Thymus (tissue), 11 donors: ENCODE measurements around the gene SAV1. TPM values are rescaled to one million over a fixed set of nuclear protein-coding genes. Genes with fewer than 3 reads are reported as not detected.
"Not testable (repeated sequence)": the region's sequence is repeated elsewhere in the genome, so short reads cannot be mapped to it uniquely, and the experiment has no call there.

Source experiments
- DNase-seq, 9 donors: peaks; one replicate each; pipeline ENCODE4 v3.0.0-alpha.2; 2013; ENCODE audit warnings: low spot score in 9 of 9, low read depth in 6 of 9, missing footprints in 1 of 9
- H3K27ac ChIP-seq, 2 donors: one replicate each; pipeline ENCODE4 v1.5.1; 2013; ENCODE audit warnings: control low read depth in 1 of 2, low read depth in 1 of 2, low read length in 1 of 2, mild to moderate bottlenecking in 1 of 2, moderate library complexity in 1 of 2
- H3K27me3 ChIP-seq, 2 donors: one replicate each; pipeline ENCODE4 v1.5.1; 2013; ENCODE audit warnings: low read length in 1 of 2; ENCODE audit not compliant: control insufficient read depth in 2 of 2, insufficient read depth in 1 of 2
- H3K36me3 ChIP-seq, 2 donors: one replicate each; pipeline ENCODE4 v1.5.1; 2013; ENCODE audit warnings: low read length in 1 of 2, mild to moderate bottlenecking in 1 of 2, moderate library complexity in 1 of 2; ENCODE audit not compliant: control insufficient read depth in 2 of 2, insufficient read depth in 2 of 2
- H3K4me1 ChIP-seq, 2 donors: one replicate each; pipeline ENCODE4 v1.5.1; 2013; ENCODE audit warnings: low read length in 2 of 2; ENCODE audit not compliant: control insufficient read depth in 2 of 2, insufficient read depth in 2 of 2
- H3K4me3 ChIP-seq, 2 donors: one replicate each; pipeline ENCODE4 v1.5.1; 2013; ENCODE audit warnings: low read length in 2 of 2, control low read depth in 1 of 2, mild to moderate bottlenecking in 1 of 2
- H3K9me3 ChIP-seq, 2 donors: one replicate each; pipeline ENCODE4 v1.5.1; 2013; ENCODE audit warnings: low read length in 1 of 2, mild to moderate bottlenecking in 1 of 2; ENCODE audit not compliant: control insufficient read depth in 2 of 2, insufficient read depth in 1 of 2
- WGBS: extraction: QIAGEN DNeasy Blood & Tissue Kit; methylation state at CpG from one replicate; pipeline ENCODE4 v1.1.7; 2013; 5-methylcytosine and 5-hydroxymethylcytosine counted together
- polyA plus RNA-seq: library from polyadenylated mRNA; stranded (reverse); fragments of 200-250 nt; gene quantifications from one replicate; pipeline ENCODE4 v1.2.3, GENCODE V29; 2013
- total RNA-seq: library from RNA; stranded (reverse); fragments of 120-200 nt; gene quantifications from one replicate; pipeline ENCODE4 v1.2.4, GENCODE V29; 2013
- donor health status: healthy.

Gene SAV1
- total and polyA plus RNA-seq, 2 donors: 7.4 to 25.9 TPM

GRCh38 chr14:50668826-50669143 lies 679 bp upstream of the SAV1 start:
- DNase-seq: no peak
- H3K4me1 ChIP-seq: peaks cover 0 to 11% of the 10 kb centered on the region in 2 donors
- 31% methylated on average over 6 of the region's 6 CpGs for WGBS

GRCh38 chr14:50667684-50667995 lies 466 bp downstream of the SAV1 start:
- Histone ChIP-seq H3K27ac (peak overlapping the region; percentile 71 to 86), H3K27me3 (peaks cover 0 to 15% of the 10 kb centered on the region in 2 donors), H3K4me3 (peak overlapping the region; percentile 62 to 84), H3K4me1 (peaks cover 0 to 11% of the 10 kb centered on the region in 2 donors), H3K9me3 (no peaks in the 10 kb centered on the region), H3K36me3 (no peaks in the 10 kb centered on the region)
- WGBS: under 1% methylated on average over 25 of the region's 25 CpGs
- peak in 5 of 9 donors; percentile 22 to 49 (median 25) for DNase-seq

More at GRCh38 chr14:50668826-50669143, 679 bp upstream of the SAV1 start:
- Histone ChIP-seq H3K36me3 (no peaks in the 10 kb centered on the region), H3K9me3 (no peaks in the 10 kb centered on the region), H3K27ac (no peak overlapping the region), H3K4me3 (peak overlapping the region; percentile 62 to 84), H3K27me3 (peaks cover 0 to 15% of the 10 kb centered on the region in 2 donors)

- Histone ChIP-seq H3K27me3 (peaks cover 0 to 15% of the 10 kb centered on the region in 2 donors), H3K27ac (peak overlapping the region; percentile 71 to 86), H3K9me3 (no peaks in the 10 kb centered on the region), H3K36me3 (no peaks in the 10 kb centered on the region), H3K4me1 (peaks cover 0 to 11% of the 10 kb centered on the region in 2 donors), H3K4me3 (peak overlapping the region; percentile 62 to 84)
- WGBS: 11% methylated on average over 20 of the region's 20 CpGs
- DNase-seq: peak in 5 of 9 donors; percentile 12 to 63 (median 28)
Observed at GRCh38 chr14:50666772-50667683, 1.1 kb downstream of the SAV1 start.

GRCh38 chr14:50665300-50665699 lies 2.8 kb downstream of the SAV1 start:
- not testable (repeated sequence) for DNase-seq, H3K36me3 ChIP-seq, H3K9me3 ChIP-seq, H3K27ac ChIP-seq, H3K4me3 ChIP-seq
- peaks cover 0 to 11% of the 10 kb centered on the region in 2 donors for H3K4me1 ChIP-seq
- WGBS: 94% methylated on average over 5 of the region's 5 CpGs
- peaks cover 0 to 15% of the 10 kb centered on the region in 2 donors for H3K27me3 ChIP-seq

- over 99% methylated on average over 2 of the region's 2 CpGs for WGBS
- not testable (repeated sequence) for H3K36me3 ChIP-seq, H3K27ac ChIP-seq, DNase-seq, H3K4me3 ChIP-seq, H3K9me3 ChIP-seq
- Histone ChIP-seq H3K4me1 (peaks cover 0 to 11% of the 10 kb centered on the region in 2 donors), H3K27me3 (peaks cover 0 to 15% of the 10 kb centered on the region in 2 donors)
Observed at GRCh38 chr14:50664579-50664978, 3.5 kb downstream of the SAV1 start.

- H3K27ac ChIP-seq: no peak overlapping the region
- 93% methylated on average over 6 of the region's 6 CpGs for WGBS
- H3K27me3 ChIP-seq: no peaks in the 10 kb centered on the region
- DNase-seq: no peak
- no peak overlapping the region for H3K4me3 ChIP-seq
- no peaks in the 10 kb centered on the region for H3K36me3 ChIP-seq
- H3K9me3 ChIP-seq: no peaks in the 10 kb centered on the region
- H3K4me1 ChIP-seq: no peaks in the 10 kb centered on the region
Observed at GRCh38 chr14:50659327-50659974, 8.7 kb downstream of the SAV1 start.

GRCh38 chr14:50658203-50658602 lies 9.9 kb downstream of the SAV1 start:
- no peak overlapping the region for H3K27ac ChIP-seq
- H3K4me1 ChIP-seq: no peaks in the 10 kb centered on the region
- no peaks in the 10 kb centered on the region for H3K9me3 ChIP-seq
- no peaks in the 10 kb centered on the region for H3K36me3 ChIP-seq
- no peaks in the 10 kb centered on the region for H3K27me3 ChIP-seq
- no peak overlapping the region for H3K4me3 ChIP-seq
- WGBS: 91% methylated on average over 6 of the region's 6 CpGs
- no peak for DNase-seq

GRCh38 chr14:50657753-50658152 lies 10.4 kb downstream of the SAV1 start:
- Histone ChIP-seq H3K4me3 (no peak overlapping the region), H3K4me1 (no peaks in the 10 kb centered on the region), H3K36me3 (no peaks in the 10 kb centered on the region), H3K27ac (no peak overlapping the region), H3K27me3 (no peaks in the 10 kb centered on the region), H3K9me3 (no peaks in the 10 kb centered on the region)
- no peak for DNase-seq
- 97% methylated on average over 2 of the region's 2 CpGs for WGBS

GRCh38 chr14:50656776-50657175 lies 11.3 kb downstream of the SAV1 start:
- Histone ChIP-seq H3K27ac (no peak overlapping the region), H3K27me3 (no peaks in the 10 kb centered on the region), H3K4me3 (no peak overlapping the region), H3K9me3 (no peaks in the 10 kb centered on the region), H3K4me1 (no peaks in the 10 kb centered on the region), H3K36me3 (no peaks in the 10 kb centered on the region)
- over 99% methylated on average over 6 of the region's 6 CpGs for WGBS
- DNase-seq: no peak
